Aorta (tissue), 5 donors: ENCODE data around the gene MCTP1. TPM values are rescaled to one million over a fixed set of nuclear protein-coding genes. Genes with fewer than 3 reads are reported as not detected.

Experiments used
- ATAC-seq: fragments of 200-7000 bp; cut with Tn5 transposase; one replicate; pipeline ENCODE4 v1.9.1; 2022; ENCODE audit warnings: moderate library complexity; ENCODE audit not compliant: low FRiP score
- DNase-seq, 2 donors: peaks; one replicate each; pipeline ENCODE4 v3.0.0-alpha.2; 2020
- H3K27ac ChIP-seq, 2 donors: one replicate each; pipeline ENCODE4 v1.5.1; 2013; ENCODE audit warnings: low read length in 2 of 2, mild to moderate bottlenecking in 2 of 2, moderate library complexity in 2 of 2, control low read depth in 1 of 2, inconsistent platforms in 1 of 2, low read depth in 1 of 2
- H3K27me3 ChIP-seq, 2 donors: one replicate each; pipeline ENCODE4 v1.6.1; 2013; ENCODE audit warnings: control low read depth in 1 of 2, low read length in 1 of 2, mild to moderate bottlenecking in 1 of 2, moderate library complexity in 1 of 2; ENCODE audit not compliant: insufficient read depth in 2 of 2, control insufficient read depth in 1 of 2
- H3K36me3 ChIP-seq, 2 donors: one replicate each; pipeline ENCODE4 v1.6.1; 2013; ENCODE audit warnings: control low read depth in 1 of 2, low read length in 1 of 2, mild to moderate bottlenecking in 1 of 2; ENCODE audit not compliant: insufficient read depth in 2 of 2, control insufficient read depth in 1 of 2
- H3K4me1 ChIP-seq, 2 donors: one replicate each; pipeline ENCODE4 v1.6.1; 2013; ENCODE audit warnings: low read length in 2 of 2, control low read depth in 1 of 2, mild to moderate bottlenecking in 1 of 2, moderate library complexity in 1 of 2; ENCODE audit not compliant: insufficient read depth in 2 of 2, control insufficient read depth in 1 of 2
- H3K4me3 ChIP-seq, 2 donors: one replicate each; pipeline ENCODE4 v1.5.1; 2013; ENCODE audit warnings: low read length in 2 of 2, control low read depth in 1 of 2, mild to moderate bottlenecking in 1 of 2
- H3K9me3 ChIP-seq: one replicate; pipeline ENCODE4 v1.6.1; 2013; ENCODE audit warnings: mild to moderate bottlenecking, low read length; ENCODE audit not compliant: control insufficient read depth
- WGBS, 2 donors: extraction: QIAGEN DNeasy Blood & Tissue Kit; methylation state at CpG; one replicate each; pipeline ENCODE4 v1.1.7; 2013; 5-methylcytosine and 5-hydroxymethylcytosine counted together
- intact Hi-C, 2 donors: fragments of 100-400 bp; cut with DNase I; formaldehyde crosslinking; loops; one replicate each; pipeline versions ENCODE4 v1.14.2 to v1.15.0; 2022
- polyA plus RNA-seq, 2 donors: library from polyadenylated mRNA; stranded (reverse); fragments of 200-250 nt; gene quantifications; one replicate each; pipeline ENCODE4 v1.2.3, GENCODE V29; 2013
- total RNA-seq, 2 donors: library from RNA; stranded (reverse); fragmentation: NEBNext Ultra II Directional; extraction: Animal tissue kit (Norgen Biotek cat#: 25700); gene quantifications; one replicate each; pipeline ENCODE4 v1.2.1, GENCODE V29; 2021
- donor health status: healthy with polysubstance abuse.
- donor health status: Bipolar disorder and iron deficiency.
- donor health status: DM: no; HTN: no; CAD: no.
- donor health status: DM: no; HTN: no; CAD: no.
- donor health status: DM: yes; HTN: yes; CAD: no.

The MCTP1 gene
- total and polyA plus RNA-seq, 4 donors, result 0.43 to 103 (median 17.2) TPM

DNA sequence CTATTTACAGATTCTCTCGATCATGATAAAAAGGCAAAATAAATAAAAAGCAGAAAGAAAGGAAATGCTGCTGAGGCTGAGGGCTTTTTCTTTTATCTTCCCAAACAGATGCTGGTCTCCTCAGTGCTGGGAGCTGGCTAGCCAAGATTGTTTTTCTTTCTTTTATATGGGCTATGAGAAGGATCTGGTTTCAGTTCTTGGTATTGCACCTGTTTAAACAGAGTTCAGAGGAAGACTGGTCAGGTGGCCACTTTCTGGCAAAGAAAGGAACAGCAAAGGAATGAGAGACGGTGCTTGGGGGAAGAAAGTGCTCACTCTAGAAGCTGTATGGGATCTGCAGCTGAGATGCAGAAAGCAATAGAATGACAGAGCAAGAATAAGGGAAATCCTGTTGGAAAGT lies 577.5 kb downstream of the MCTP1 start:
- DNase-seq, result no peak
- H3K4me1 ChIP-seq, result no peaks in the 10 kb centered on the region
- ATAC-seq, result no peak
- H3K4me3 ChIP-seq, result no peak overlapping the region
- no peak overlapping the region for H3K27ac ChIP-seq
- H3K9me3 ChIP-seq, result no peaks in the 10 kb centered on the region
- intact Hi-C loops, result no loop called here
- no peaks in the 10 kb centered on the region for H3K36me3 ChIP-seq
- 38 to 41% methylated on average over 2 of the region's 2 CpGs for WGBS, 2 donors
- no peaks in the 10 kb centered on the region for H3K27me3 ChIP-seq

- peaks cover 0 to under 1% of the 10 kb centered on the region in 2 donors for H3K4me1 ChIP-seq
- intact Hi-C loops, result no loop called here
- H3K27ac ChIP-seq, result no peak overlapping the region
- DNase-seq (no peak), ATAC-seq (no peak)
- H3K9me3 ChIP-seq, result no peaks in the 10 kb centered on the region
- H3K27me3 ChIP-seq, result no peaks in the 10 kb centered on the region
- WGBS, 2 donors, result 45 to 59% methylated on average over 1 of the region's 1 CpG
- no peak overlapping the region for H3K4me3 ChIP-seq
- H3K36me3 ChIP-seq, result no peaks in the 10 kb centered on the region
Measured at GRCh38 chr5:94705427-94705826, 579.5 kb downstream of the MCTP1 start.

- Histone ChIP-seq H3K36me3 (no peaks in the 10 kb centered on the region), H3K4me1 (peaks cover 0 to 1% of the 10 kb centered on the region in 2 donors), H3K27ac (no peak overlapping the region), H3K27me3 (no peaks in the 10 kb centered on the region), H3K9me3 (no peaks in the 10 kb centered on the region), H3K4me3 (no peak overlapping the region)
- DNase-seq, result no peak
- WGBS, 2 donors, result 98 to 100% methylated on average over 1 of the region's 1 CpG
- intact Hi-C loops, result no loop called here
- ATAC-seq, result no peak
Measured at GRCh38 chr5:94702729-94703128, 582.2 kb downstream of the MCTP1 start.

DNA sequence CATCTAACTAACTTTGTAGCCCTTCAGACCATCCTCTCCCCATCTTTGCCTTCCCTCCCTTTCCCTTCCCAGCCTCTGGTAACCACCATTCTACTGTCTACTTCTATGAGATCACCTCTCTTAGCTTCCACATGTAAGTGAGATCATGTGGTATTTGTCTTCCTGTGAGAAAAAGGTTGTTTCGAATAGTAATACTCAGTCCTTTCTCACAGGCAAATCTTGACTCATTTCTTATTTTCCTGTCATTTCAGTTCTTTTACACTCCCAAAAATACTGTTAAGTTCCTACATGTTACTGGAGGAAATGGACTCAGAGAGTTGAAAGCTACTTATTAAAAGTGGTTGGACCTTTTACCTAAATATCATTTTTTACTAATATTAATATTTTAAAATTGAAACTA lies 584.3 kb downstream of the MCTP1 start:
- no peaks in the 10 kb centered on the region for H3K9me3 ChIP-seq
- H3K4me3 ChIP-seq, result no peak overlapping the region
- H3K27ac ChIP-seq, result no peak overlapping the region
- WGBS, 2 donors, result 66 to 70% methylated on average over 1 of the region's 1 CpG
- intact Hi-C loops, result no loop called here
- peaks cover 0 to 1% of the 10 kb centered on the region in 2 donors for H3K4me1 ChIP-seq
- no peaks in the 10 kb centered on the region for H3K27me3 ChIP-seq
- no peaks in the 10 kb centered on the region for H3K36me3 ChIP-seq
- DNase-seq (no peak), ATAC-seq (no peak)

DNA sequence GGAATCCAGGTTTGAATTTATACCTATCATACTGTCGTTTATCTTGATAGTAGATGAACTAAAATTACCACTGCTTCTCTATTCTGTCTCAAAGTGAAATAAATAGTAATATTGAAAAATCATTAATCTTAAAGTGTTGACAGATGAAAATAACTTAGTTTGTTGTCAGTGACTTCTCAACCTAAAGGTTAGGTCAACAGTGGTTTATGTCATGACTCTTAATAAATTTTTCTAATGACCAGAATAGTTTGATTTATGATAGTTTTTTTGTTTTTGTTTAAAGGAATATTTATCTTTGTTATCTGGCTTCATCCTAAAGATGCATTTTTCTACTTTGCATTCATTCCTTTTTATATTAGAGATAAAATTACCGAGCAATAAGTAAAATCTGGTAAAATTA lies 585.3 kb downstream of the MCTP1 start:
- no peak for ATAC-seq
- DNase-seq, result no peak
- Histone ChIP-seq H3K27me3 (no peaks in the 10 kb centered on the region), H3K4me3 (no peak overlapping the region), H3K4me1 (peaks cover 0 to 1% of the 10 kb centered on the region in 2 donors), H3K36me3 (no peaks in the 10 kb centered on the region), H3K9me3 (no peaks in the 10 kb centered on the region), H3K27ac (no peak overlapping the region)
- intact Hi-C loops, result no loop called here
- WGBS, 2 donors, result 46 to 63% methylated on average over 2 of the region's 2 CpGs

DNA sequence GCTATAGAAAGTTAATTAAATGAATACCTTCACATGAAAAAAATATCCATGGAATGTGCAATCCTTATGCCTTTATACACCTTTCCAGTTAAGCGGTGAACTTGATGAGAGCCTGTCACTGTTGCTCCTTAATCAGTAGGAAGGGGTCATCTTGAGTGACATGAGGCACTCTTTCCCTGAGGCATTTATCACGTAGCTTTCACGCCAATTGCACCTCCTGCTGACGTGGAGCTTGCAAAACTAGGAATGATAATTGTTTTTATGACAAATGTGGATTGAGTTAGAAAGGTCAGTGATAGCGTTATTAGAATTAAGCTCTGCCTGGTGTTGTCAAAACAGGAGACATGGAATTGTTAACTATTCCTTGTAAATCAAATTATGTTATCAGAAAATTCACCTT lies 586.7 kb downstream of the MCTP1 start:
- Histone ChIP-seq H3K36me3 (no peaks in the 10 kb centered on the region), H3K27me3 (no peaks in the 10 kb centered on the region), H3K9me3 (no peaks in the 10 kb centered on the region), H3K27ac (no peak overlapping the region), H3K4me1 (peaks cover 0 to 1% of the 10 kb centered on the region in 2 donors), H3K4me3 (no peak overlapping the region)
- 88 to 92% methylated on average over 5 of the region's 5 CpGs for WGBS, 2 donors
- no peak for DNase-seq
- intact Hi-C loops, result no loop called here
- ATAC-seq, result no peak

DNA sequence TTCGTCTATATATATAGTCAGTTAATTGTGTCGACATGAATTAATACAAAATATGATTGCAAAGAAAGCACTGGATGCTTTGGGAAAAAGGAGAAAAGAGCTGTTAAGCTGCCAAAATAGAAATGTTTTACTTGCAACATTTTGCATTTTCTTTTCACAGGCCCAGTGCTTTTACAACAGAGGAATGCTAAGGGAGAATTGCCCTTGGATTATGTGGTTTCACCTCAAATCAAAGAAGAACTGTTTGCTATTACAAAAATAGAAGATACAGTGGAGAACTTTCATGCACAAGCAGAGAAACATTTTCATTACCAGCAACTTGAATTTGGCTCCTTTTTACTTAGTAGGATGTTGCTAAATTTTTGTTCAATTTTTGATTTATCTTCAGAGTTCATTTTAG lies 590.2 kb downstream of the MCTP1 start:
- H3K4me3 ChIP-seq, result no peak overlapping the region
- H3K27ac ChIP-seq, result no peak overlapping the region
- intact Hi-C loops, result no loop called here
- no peaks in the 10 kb centered on the region for H3K4me1 ChIP-seq
- H3K9me3 ChIP-seq, result no peaks in the 10 kb centered on the region
- DNase-seq (no peak), ATAC-seq (no peak)
- WGBS, 2 donors, result 81 to 88% methylated on average over 2 of the region's 2 CpGs
- no peaks in the 10 kb centered on the region for H3K27me3 ChIP-seq
- H3K36me3 ChIP-seq, result no peaks in the 10 kb centered on the region

GRCh38 chr5:94693845-94694370 lies 591.0 kb downstream of the MCTP1 start:
- no peaks in the 10 kb centered on the region for H3K4me1 ChIP-seq
- no peak for DNase-seq
- no peaks in the 10 kb centered on the region for H3K27me3 ChIP-seq
- H3K4me3 ChIP-seq, result no peak overlapping the region
- 55 to 58% methylated on average over 1 of the region's 1 CpG for WGBS, 2 donors
- no peak overlapping the region for H3K27ac ChIP-seq
- ATAC-seq, result no peak
- H3K9me3 ChIP-seq, result no peaks in the 10 kb centered on the region
- no peaks in the 10 kb centered on the region for H3K36me3 ChIP-seq
- intact Hi-C loops, result no loop called here

DNA sequence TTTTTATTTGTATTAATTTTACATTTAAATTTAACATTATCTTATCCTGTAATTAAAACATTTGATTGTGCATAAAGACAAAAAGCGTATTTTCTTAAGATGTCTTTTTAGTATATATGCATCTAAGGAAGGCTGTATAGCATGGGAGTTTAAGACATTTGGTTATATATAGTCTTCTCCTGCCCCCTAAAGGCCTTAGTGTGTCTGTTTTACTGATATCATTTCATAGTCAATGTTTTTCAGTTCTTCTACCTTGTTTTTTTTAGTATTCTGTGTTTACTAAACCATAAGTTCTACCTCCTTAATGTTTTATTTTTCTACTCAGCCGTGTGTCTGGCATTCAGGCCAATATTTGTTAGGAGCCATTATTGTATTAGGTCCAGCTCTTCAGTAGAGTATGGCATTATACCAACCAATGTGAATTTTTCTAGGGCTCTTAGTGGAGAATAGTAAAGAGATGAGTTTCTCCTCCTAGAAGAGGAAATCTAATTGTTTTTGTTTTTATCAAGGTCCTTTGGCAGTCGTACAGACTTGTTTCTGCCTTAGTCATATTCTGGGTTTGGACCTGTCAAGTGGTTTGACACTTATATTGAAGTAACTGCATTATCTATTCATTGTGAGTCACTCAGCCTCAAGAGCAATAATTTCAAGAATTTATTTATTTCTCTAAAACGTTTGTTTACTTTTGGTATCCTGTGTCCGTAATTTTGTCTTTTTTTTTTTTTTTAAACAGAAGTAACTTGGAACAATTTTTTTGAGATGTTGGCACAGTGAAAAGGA lies 591.7 kb downstream of the MCTP1 start:
- WGBS, 2 donors, result 47 to 49% methylated on average over 5 of the region's 5 CpGs

More for the DNA sequence above, 591.7 kb downstream of the MCTP1 start:
- H3K36me3 ChIP-seq, result no peaks in the 10 kb centered on the region
- no peak overlapping the region for H3K27ac ChIP-seq
- H3K27me3 ChIP-seq, result no peaks in the 10 kb centered on the region
- no peak for ATAC-seq
- intact Hi-C loops, result no loop called here
- H3K4me3 ChIP-seq, result no peak overlapping the region
- H3K4me1 ChIP-seq, result no peaks in the 10 kb centered on the region
- DNase-seq, result no peak
- H3K9me3 ChIP-seq, result no peaks in the 10 kb centered on the region
